ENCODE measurements around the gene EXOC3L4.
A peak's percentile ranks its signal among the peaks of the same experiment; 100 is the strongest.

EXOC3L4 gene

DNA sequence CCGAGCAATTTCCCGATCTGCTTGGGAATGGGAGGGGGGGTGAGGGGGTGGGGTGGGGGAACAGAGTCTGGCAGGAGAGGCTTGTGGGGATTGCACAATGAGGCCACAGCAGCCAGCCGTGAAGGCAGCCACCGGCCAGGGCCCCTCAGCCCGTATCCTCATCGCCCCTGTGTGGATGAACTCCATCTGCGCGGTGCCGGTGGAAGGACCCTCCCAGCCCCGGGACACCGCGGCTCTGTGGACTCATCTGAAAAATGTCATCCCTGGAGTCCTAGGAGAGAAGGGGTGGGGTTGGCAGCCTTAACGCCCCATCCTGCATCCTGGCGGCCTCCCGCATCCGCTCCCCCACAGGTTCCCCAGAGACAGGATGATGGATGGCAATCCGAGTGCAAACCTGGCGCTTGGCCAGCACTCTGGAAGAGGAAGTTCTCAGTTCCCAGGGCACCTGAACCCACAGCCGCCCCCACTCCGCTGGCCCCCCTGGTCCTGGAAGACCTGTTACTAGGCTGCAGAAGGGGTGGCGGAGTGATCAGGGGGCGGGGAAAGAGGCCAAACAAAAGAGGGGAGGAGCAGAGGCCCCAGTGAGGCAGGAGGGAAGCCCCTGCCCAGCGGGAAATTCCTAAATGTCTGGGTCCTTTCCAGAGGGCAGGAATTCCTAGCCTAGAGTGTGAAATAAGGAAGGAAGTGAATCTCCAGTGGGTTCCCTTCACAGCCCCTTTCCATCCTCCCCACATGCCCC is 27.5 kb downstream of the EXOC3L4 start (continued):
- TF ChIP-seq ZXDB (tag by site-specific recombination; IDR thresholded peaks at IDR 0.05) (peak; percentile 64), ZNF830 (tag by site-specific recombination; IDR thresholded peaks at IDR 0.05; ENCODE audit: low read depth) (no peak), ZFHX2 (tag by site-specific recombination; conservative IDR thresholded peaks at IDR 0.05) (peak; percentile 90), ZEB2 (tag by site-specific recombination; IDR thresholded peaks at IDR 0.05) (peak; percentile 63), ZBTB1 (tag by site-specific recombination; IDR thresholded peaks at IDR 0.05) (no peak), ZNF544 (tag by site-specific recombination; IDR thresholded peaks at IDR 0.05) (no peak), ZNF24 (tag by site-specific recombination; IDR thresholded peaks at IDR 0.05) (no peak; the same call in 1 of the 2 replicates), GLI2 (tag by site-specific recombination; IDR thresholded peaks at IDR 0.05; ENCODE audit: borderline replicate concordance, low read depth) (no peak), ZNF155 (tag by site-specific recombination; IDR thresholded peaks at IDR 0.05) (no peak), ZNF558 (tag by site-specific recombination; IDR thresholded peaks at IDR 0.05) (no peak), ZNF354C (tag by site-specific recombination; IDR thresholded peaks at IDR 0.05; ENCODE audit: borderline replicate concordance, low read depth) (no peak), ZSCAN18 (tag by site-specific recombination; IDR thresholded peaks at IDR 0.05) (no peak), ZNF341 (tag by site-specific recombination; IDR thresholded peaks at IDR 0.05; ENCODE audit: low read depth) (peak; percentile 44; the same call in 1 of the 2 replicates), PRDM6 (tag by site-specific recombination; IDR thresholded peaks at IDR 0.05) (no peak), EGR2 (tag by site-specific recombination; IDR thresholded peaks at IDR 0.05; ENCODE audit: low read depth) (peak; percentile 77), ZNF26 (tag by site-specific recombination; IDR thresholded peaks at IDR 0.05) (no peak), KLF10 (tag by site-specific recombination; IDR thresholded peaks at IDR 0.05) (no peak), ZNF521 (tag by site-specific recombination; IDR thresholded peaks at IDR 0.05) (no peak), ZNF366 (tag by site-specific recombination; conservative IDR thresholded peaks at IDR 0.05) (peak; percentile 52), MZF1 (tag by site-specific recombination; IDR thresholded peaks at IDR 0.05; ENCODE audit: borderline replicate concordance) (no peak), ZNF514 (tag by site-specific recombination; IDR thresholded peaks at IDR 0.05) (no peak), KLF16 (tag by site-specific recombination; IDR thresholded peaks at IDR 0.05) (0 out of 2 replicates have a peak, but pooled peaks have one; percentile 24), ZNF660 (tag by site-specific recombination; IDR thresholded peaks at IDR 0.05) (no peak; the same call in none of the 2 replicates), ZBTB48 (tag by site-specific recombination; IDR thresholded peaks at IDR 0.05) (peak; percentile 45; the same call in 1 of the 2 replicates), ZNF560 (tag by site-specific recombination; IDR thresholded peaks at IDR 0.05; ENCODE audit: borderline replicate concordance) (no peak), ZNF626 (tag by site-specific recombination; IDR thresholded peaks at IDR 0.05) (no peak), MEIS1 (CRISPR knock-in tag; IDR thresholded peaks at IDR 0.05; ENCODE audit: borderline replicate concordance) (peak; percentile 100), ATF2 (tag by site-specific recombination; IDR thresholded peaks at IDR 0.05; ENCODE audit: low read depth) (no peak), OVOL3 (tag by site-specific recombination; IDR thresholded peaks at IDR 0.05) (no peak), ZBTB20 (tag by site-specific recombination; IDR thresholded peaks at IDR 0.05) (peak; percentile 67), PRDM10 (tag by site-specific recombination; IDR thresholded peaks at IDR 0.05) (peak; percentile 85)
